NOMO-1 treated with dmso at 0.1 percent for 144 hours (cell line): ENCODE results near the gene BZW2.
A peak's percentile ranks its signal among the peaks of the same experiment; 100 is the strongest.

ENCODE experiments used
- DNase-seq: peaks from one replicate; lab custom pipeline; 2025; ENCODE audit not compliant: unreplicated experiment; lab: John Stamatoyannopoulos, UW

Gene BZW2

GRCh38 chr7:16645593-16646471, at the start of gene BZW2, which contains the start of gene ANKMY2:
Gene BZW2 (plus strand): TSS chr7:16646181. CDS start chr7:16665444, 19,263 bp downstream.
Gene ANKMY2 (minus strand): TSS chr7:16645754. CDS start chr7:16645573, 181 bp downstream.
- DNase-seq = peak; percentile 94

- no peak for DNase-seq
These were observed 48.0 kb upstream of the BZW2 start for GRCh38 chr7:16598015-16598414.

- no peak for DNase-seq
These were observed 46.1 kb upstream of the BZW2 start for GRCh38 chr7:16599860-16600259.

GRCh38 chr7:16603633-16604032, 42.3 kb upstream of the BZW2 start:
- DNase-seq = no peak

- DNase-seq = no peak
These were observed 41.9 kb upstream of the BZW2 start for GRCh38 chr7:16604054-16604453.

- no peak for DNase-seq
These were observed 39.3 kb upstream of the BZW2 start for GRCh38 chr7:16606704-16607103.

- peak; percentile 57 for DNase-seq
These were observed 36.0 kb upstream of the BZW2 start for GRCh38 chr7:16609842-16610450.

GRCh38 chr7:16611711-16612110, 34.3 kb upstream of the BZW2 start:
- DNase-seq = no peak

GRCh38 chr7:16615228-16615627, 30.8 kb upstream of the BZW2 start:
- DNase-seq = no peak

- DNase-seq = no peak
These were observed 29.9 kb upstream of the BZW2 start for GRCh38 chr7:16616122-16616521.

- DNase-seq = no peak
These were observed 29.4 kb upstream of the BZW2 start for GRCh38 chr7:16616542-16616941.

GRCh38 chr7:16619979-16620408, 26.0 kb upstream of the BZW2 start:
- no peak for DNase-seq

- DNase-seq = no peak
These were observed 19.6 kb upstream of the BZW2 start for GRCh38 chr7:16626388-16626787.

GRCh38 chr7:16627236-16627635, 18.7 kb upstream of the BZW2 start:
- DNase-seq = no peak

GRCh38 chr7:16630654-16631053, 15.3 kb upstream of the BZW2 start:
- DNase-seq = no peak

GRCh38 chr7:16634271-16634738, 11.7 kb upstream of the BZW2 start:
- DNase-seq = no peak

GRCh38 chr7:16636555-16637101, 9.4 kb upstream of the BZW2 start:
- no peak for DNase-seq

GRCh38 chr7:16637379-16637778, 8.6 kb upstream of the BZW2 start:
- DNase-seq = no peak

GRCh38 chr7:16638282-16639280, 7.4 kb upstream of the BZW2 start:
- DNase-seq = no peak

- no peak for DNase-seq
These were observed 1.8 kb upstream of the BZW2 start for GRCh38 chr7:16644157-16644556.
